Lower leg skin (tissue), 4 donors: Measurements from ENCODE around the gene CBL. TPM values are rescaled to one million over a fixed set of nuclear protein-coding genes. Genes with fewer than 3 reads are reported as not detected.

ENCODE experiments used
- DNase-seq, 2 donors: peaks; one replicate each; pipeline ENCODE4 v3.0.0-alpha.2; 2019; ENCODE audit warnings: low spot score in 2 of 2
- H3K4me3 ChIP-seq: fragments of 200-600 bp; sonication (generic); 2 replicates; pipeline ENCODE4 v1.5.1; 2017; ENCODE audit warnings: mild to moderate bottlenecking, low read depth; ENCODE audit not compliant: poor library complexity, severe bottlenecking
- POLR2A ChIP-seq, 2 donors: fragments of 450-650 bp; IDR thresholded peaks; one replicate each; pipeline ENCODE4 v1.6.1; 2016 to 2017; ENCODE audit warnings: antibody characterized with exemption in 2 of 2, mild to moderate bottlenecking in 1 of 2, moderate library complexity in 1 of 2
- WGBS, 2 donors: methylation state at CpG; one replicate each; pipeline ENCODE4 v1.1.5; 2018; 5-methylcytosine and 5-hydroxymethylcytosine counted together
- intact Hi-C: fragments of 100-400 bp; cut with DNase I; formaldehyde crosslinking; loops from one replicate; pipeline ENCODE4 v1.15.0; 2023; ENCODE audit warnings: low total_unique reads
- total RNA-seq, 4 donors: library from RNA; depleted of rRNA; stranded (reverse); fragments of >200 nt; gene quantifications; one replicate each; pipeline ENCODE4 v1.1.0, GENCODE V29; 2016
- TF ChIP-seq, protein P1 (sequence below), 3 donors: fragments of 450-650 bp; IDR thresholded peaks; one replicate each; pipeline ENCODE4 v1.5.1; 2016; ENCODE audit warnings: antibody characterized with exemption in 3 of 3, mild to moderate bottlenecking in 3 of 3, moderate library complexity in 2 of 3

The CBL gene
- total RNA-seq, 4 donors from 2014 or later, result 11.7 to 14.6 (median 14.0) TPM

DNA sequence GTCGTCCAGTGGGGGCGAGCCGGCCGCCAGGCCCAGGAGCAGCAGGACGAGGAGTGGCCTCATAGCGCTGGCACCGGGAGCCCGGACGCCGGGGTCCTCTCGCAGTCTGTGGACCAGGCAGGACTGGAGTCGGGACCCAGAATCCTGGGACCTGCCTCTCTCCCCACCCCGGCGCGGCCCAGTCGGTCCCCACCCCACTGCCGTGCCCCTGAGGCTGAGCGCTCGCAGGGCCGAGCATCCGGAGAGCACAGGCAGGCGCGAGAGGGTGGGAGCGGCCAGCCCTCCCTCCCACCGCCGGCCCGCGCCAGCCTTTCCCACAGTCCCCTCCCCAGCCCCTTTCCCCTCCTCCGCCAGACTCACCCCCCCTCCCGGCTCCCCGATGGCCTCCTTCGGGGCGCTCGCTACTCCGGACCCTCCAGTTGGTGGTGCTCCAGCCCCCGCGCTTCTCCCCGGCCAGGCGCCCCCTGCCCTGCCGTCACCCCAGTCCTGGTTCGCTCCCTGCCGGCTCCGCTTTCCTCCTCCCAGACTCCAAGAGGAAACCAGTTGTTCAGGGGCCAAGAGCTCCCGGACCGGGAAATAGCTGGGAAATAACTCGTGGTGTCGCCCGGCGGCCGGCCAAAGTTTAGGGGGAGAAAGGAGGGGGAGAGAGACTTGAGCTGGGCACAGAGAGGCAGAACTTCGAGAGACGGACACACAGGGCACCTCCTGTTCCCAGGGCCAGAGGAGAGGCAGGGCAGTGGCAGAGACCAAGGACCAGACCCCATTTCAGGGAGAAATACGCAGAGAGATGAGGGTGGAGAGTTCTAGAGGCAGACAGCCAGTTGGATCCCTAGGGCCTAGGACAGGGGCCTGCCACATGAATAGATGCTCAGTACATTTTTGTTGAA, 134.4 kb downstream of the CBL start, which contains the start of gene C1QTNF5:
TSS of gene C1QTNF5 (minus strand) at position 549 of the 887 bp plus-strand sequence. CDS start at position 63, 486 bp downstream.
- H3K4me3 ChIP-seq, result peak within 1 kb of the TSS; percentile 23
- WGBS, 2 donors, result 6 to 10% methylated on average over 22 to 42 of the region's 53 CpGs
- intact Hi-C loops, result no loop called here
- no peak for TF ChIP-seq POLR2A (IDR thresholded peaks at IDR 0.05)
- DNase-seq, result peak; percentile 79 to 98

DNA sequence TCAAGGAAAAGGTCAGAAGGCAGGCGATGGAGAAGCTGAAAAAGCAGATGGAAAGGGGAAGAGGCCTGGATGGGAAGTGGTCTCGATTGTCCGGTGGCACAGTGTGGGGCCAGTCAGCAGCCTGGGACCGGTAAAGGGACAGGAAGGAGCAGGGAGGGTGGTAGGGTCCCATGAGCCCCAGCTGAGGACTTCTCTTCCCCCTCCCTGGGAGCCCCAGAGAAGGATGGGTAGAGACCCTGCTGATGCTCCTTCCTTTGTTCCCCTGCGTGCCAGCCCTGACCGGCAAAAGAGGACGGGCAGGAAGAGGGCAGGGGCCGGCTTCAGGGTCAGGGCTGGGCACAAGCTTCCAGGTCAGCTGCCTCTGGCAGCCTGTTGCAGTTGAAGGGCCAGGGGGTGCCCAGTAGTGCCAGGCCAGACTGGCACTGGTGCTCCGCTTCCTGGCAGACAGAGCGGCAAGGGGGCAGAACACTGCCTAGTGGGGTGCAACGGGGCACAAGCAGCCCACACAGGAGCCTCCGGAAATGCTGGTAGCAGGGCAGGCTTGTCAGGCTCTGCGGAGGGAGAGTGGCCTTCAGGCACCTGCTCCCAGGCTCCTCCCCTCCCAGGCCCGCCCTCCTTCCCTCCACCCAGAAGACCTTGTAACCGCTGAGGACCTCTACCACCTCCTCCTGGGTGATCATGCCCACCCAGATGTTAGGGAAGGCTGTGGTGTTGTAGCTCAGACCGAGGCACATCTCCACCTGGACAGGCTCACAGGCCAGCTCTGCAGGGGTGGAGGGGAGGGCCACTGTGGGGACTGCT, 135.3 kb downstream of the CBL start:
- TF ChIP-seq, protein P1, sequence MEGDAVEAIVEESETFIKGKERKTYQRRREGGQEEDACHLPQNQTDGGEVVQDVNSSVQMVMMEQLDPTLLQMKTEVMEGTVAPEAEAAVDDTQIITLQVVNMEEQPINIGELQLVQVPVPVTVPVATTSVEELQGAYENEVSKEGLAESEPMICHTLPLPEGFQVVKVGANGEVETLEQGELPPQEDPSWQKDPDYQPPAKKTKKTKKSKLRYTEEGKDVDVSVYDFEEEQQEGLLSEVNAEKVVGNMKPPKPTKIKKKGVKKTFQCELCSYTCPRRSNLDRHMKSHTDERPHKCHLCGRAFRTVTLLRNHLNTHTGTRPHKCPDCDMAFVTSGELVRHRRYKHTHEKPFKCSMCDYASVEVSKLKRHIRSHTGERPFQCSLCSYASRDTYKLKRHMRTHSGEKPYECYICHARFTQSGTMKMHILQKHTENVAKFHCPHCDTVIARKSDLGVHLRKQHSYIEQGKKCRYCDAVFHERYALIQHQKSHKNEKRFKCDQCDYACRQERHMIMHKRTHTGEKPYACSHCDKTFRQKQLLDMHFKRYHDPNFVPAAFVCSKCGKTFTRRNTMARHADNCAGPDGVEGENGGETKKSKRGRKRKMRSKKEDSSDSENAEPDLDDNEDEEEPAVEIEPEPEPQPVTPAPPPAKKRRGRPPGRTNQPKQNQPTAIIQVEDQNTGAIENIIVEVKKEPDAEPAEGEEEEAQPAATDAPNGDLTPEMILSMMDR (IDR thresholded peaks at IDR 0.05), result no peak
- no peak for TF ChIP-seq POLR2A (IDR thresholded peaks at IDR 0.05)
- DNase-seq, result no peak
- intact Hi-C loops, result no loop called here
- 53 to 61% methylated on average over 12 to 14 of the region's 16 CpGs for WGBS, 2 donors
- no peak overlapping the region for H3K4me3 ChIP-seq

DNA sequence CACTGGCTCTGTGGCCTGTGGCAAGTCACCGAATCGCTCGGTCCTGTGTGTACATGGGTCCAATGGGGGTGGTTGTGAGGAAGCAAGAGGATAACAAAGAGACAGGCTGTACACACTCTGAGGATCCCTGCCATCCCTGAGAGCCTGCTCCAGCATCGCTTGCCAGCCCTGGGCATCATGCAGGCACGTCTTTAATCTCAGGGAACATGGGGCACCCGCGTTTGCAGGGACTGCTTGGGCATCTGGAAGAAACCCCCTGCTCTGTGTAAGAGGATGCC, 135.8 kb downstream of the CBL start:
- no peak for TF ChIP-seq POLR2A (IDR thresholded peaks at IDR 0.05)
- TF ChIP-seq, protein P1 (IDR thresholded peaks at IDR 0.05), result no peak
- intact Hi-C loops, result no loop called here
- WGBS, 2 donors, result 66 to 74% methylated on average over 5 to 7 of the region's 7 CpGs
- no peak overlapping the region for H3K4me3 ChIP-seq
- DNase-seq, result no peak

DNA sequence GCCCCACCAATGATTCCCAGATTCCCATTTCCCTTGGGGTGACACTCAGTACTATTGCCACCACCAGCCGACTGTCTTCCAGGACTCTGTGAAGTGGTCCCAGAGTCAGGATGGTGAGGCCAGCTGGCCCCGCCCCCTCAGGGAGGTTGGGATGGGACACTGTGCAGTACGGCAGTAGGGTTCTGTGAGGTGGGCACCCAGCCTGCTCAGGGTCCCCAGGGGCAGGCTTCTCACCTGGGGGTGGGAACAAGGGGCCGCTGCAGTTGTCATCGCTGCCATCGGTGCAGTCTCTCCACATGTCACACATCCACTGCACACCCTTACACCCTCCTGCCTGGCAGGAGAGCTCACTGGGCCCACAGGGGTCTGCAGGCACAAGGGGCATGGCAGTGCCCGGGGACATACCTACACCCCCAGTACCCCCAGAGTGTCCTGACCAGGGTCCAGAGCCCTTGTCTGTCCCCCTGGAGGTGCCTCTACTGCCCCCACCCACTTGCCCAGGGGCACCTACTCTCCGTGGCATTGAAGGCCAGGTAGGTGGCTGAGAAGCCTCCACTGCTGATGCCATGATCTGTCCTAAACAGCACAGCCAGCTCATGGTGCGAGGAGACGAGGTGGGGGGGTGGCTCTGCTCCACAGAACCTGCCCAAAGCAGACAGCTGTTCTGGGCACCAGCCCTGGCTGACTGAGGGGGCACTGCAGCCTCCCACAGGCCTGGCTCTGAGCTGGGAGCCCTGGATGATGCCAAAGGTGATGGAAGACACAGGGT, 136.4 kb downstream of the CBL start:
- 78 to 80% methylated on average over 6 to 10 of the region's 10 CpGs for WGBS, 2 donors
- intact Hi-C loops, result no loop called here
- DNase-seq, result no peak
- no peak overlapping the region for H3K4me3 ChIP-seq
- no peak for TF ChIP-seq POLR2A (IDR thresholded peaks at IDR 0.05)
- TF ChIP-seq, protein P1 (IDR thresholded peaks at IDR 0.05), result no peak

DNA sequence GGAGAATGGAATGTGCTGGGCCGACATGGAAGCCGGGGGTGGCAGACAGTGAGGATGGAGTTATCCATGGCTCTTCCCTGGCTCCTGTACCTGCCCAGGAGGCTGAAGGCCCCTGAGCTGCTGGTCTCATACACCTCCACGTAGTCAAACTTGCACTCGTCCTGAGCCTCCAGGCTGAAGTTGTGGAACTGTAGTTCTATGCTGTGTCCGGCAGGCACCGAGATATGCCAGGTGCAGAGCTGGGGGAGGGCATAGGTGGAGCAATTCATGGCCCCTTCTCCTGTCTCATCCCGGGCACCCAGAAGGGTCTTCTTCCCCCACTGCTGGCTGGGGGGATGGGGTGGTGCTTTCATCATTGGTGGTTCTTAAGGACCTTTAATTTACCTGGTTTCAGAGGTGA, 137.6 kb downstream of the CBL start:
- TF ChIP-seq, protein P1 (IDR thresholded peaks at IDR 0.05), result no peak
- no peak overlapping the region for H3K4me3 ChIP-seq
- 84 to 90% methylated on average over 7 of the region's 7 CpGs for WGBS, 2 donors
- intact Hi-C loops, result no loop called here
- DNase-seq, result no peak
